ENCODE measurements around the gene TNNC1.
A peak's percentile ranks its signal among the peaks of the same experiment; 100 is the strongest.

TNNC1 gene

DNA sequence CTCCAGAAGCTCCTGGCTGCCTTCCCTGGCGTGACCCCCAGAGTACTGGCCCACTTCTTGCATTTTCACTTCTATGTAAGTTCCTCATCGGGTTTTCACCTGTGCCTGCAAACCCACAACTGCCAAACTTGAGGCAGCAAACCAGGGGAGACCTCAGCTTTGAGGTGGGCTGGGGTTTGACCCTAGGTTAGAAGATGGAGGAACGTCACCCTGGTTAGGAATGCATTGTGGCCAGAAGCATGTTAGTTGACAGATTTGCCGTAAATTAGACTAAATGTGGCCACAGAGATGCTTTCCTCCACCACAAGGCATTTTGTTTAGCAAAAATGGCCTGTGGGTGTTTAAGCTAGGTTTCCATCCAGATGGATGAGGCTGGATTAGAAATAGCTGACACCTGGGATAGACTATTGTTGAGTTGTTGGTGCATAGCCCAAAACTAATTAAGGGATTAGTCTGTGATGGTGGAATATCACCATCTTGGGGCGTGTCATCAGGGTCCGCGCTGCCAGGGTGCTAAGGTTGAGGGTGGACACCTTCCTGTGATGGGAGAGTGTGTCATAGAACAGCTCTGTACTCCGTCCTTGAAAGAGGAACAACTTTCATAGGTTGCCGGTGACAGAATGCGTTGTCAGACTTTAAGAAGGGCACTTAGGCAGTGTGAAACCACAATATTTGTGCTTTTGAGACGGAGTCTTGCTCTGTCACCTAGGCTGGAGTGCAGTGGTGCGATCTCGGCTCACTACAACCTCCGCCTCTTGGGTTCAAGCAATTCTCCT is 5.1 kb upstream of the TNNC1 start:
- DNase-seq (ENCODE audit: low read depth in 2 of 2) = no peak

DNA sequence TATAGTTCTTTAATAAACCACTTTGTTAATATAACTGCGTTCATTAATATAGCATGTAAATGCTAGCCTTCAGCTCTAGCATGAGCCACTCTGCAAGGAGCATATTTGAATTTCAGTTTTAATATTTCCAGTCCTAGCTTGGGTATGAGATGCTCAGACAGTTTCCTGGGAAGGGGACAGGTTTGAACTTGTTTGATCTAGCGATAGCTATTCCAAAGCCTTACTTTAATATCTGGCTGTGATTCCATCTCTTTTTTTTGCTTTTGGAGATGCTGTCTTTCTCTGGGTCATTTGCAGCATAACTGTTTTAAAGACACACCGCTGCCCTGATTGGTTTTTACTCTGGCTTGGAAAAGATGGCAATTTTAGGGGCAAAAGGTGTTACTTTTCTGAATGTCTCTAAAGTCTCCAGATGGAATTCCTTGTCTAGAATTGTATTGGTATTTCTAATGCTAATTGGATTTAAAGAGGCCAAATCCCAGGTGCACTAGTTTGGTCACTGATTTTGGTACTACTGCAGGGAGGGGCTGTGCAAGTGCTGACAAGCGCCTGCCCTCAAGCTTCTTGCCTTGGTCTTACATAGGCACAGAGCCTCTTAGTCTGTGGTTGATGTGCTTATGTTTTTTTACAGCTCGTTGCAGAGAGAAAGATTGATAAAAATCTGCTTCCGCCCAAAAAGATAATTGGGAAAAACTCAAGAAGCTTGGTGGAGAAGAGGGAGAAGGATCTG is 4.4 kb upstream of the TNNC1 start:
- no peak for DNase-seq (ENCODE audit: low read depth in 2 of 2)

DNA sequence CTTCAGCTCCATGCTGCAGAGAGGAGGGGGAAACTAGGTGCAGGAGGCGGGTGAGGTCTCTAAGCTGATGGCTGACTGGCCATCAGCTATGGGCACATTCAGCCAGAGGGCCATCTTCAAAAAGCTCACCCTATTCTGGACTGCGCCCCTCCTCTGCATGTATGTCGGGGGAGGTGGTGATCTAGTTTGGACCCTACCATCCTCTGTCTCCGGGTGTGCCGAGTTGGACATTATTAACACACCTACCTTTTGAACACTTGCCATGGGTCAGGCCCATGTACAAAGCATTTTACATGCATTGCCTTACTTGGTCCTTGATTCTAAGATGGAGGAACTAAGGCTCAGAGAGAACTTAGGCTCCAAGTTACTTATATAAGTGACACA is 3.0 kb upstream of the TNNC1 start:
- DNase-seq (ENCODE audit: low read depth in 2 of 2) = no peak

DNA sequence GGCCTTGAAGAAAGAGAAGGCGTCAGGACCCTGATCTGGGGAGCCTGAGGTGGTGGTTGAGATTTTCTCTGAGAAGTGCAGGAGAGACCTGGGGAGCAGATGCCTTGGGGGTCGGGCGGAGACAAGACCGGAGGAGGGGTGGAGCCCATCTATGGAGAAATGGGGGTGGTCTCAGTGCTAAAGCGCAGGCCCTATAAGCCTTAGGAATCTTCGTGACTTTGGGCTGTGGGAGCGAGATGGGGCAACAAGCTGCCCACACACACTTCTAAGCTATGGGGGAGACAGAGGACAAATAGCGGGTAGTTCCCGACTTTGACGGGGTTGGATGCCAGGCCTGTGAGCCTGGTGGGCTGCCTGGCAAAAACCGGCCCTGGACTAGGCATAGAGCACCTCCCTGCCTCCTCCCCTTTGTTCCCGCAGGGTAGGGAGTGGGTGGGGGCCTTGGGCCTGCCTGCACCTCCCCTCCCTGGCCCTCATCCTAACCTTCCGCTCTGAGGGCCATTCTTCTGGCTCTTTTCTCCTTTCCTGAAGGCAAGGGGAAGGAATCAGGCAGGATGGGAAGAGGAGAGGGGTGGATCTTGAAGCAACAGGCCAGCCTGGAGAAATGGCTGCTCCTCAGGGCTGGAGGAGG is 2.4 kb upstream of the TNNC1 start:
- DNase-seq (ENCODE audit: low read depth in 2 of 2) = no peak

DNA sequence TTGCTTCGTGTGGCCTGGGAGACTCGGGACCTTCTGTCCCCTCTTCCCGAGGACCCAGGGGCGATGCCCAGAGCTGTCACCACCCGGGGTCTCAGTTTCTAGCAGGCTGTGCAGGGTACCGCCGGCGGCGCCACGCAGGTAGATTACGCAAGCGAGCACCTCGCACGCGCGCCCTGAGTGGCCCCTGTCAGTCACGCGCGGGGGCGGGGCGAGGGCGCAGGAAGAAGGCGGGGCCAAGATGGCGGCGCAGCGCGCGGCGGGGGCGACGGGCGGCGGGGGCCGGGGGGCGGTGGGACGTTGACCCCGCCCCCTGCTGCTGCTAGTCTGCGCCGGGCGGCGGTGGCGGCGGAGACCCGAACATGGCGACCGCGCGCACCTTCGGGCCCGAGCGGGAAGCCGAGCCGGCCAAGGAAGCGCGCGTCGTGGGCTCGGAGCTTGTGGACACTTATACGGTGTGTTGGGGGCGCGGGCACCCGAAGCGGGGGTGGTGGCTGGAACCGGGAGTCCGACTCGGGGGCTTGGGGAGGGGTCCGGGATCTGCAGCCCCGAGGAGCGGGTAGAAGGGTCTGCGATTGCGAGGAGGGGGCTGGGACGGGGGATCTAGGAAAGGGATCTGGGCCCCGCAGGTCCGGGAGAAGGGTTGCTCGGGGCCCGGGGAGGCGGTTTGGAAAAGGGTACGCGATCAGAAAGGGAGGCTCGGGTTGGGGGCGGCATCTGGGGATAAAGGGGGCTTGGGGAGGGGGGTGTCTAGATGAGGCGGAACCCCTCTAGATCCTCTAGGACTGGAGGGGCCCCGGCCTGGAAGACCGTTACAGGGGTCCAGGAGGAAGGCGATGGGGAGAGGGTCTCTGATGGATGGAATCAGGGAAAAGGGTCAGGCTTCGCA is 1.7 kb upstream of the TNNC1 start, which contains the start of gene NISCH:
TSS of gene NISCH (plus strand) at position 322 of the 886 bp plus-strand sequence. CDS start at position 360, 38 bp downstream.
- DNase-seq (ENCODE audit: low read depth in 2 of 2) = peak; percentile 93 to 99

DNA sequence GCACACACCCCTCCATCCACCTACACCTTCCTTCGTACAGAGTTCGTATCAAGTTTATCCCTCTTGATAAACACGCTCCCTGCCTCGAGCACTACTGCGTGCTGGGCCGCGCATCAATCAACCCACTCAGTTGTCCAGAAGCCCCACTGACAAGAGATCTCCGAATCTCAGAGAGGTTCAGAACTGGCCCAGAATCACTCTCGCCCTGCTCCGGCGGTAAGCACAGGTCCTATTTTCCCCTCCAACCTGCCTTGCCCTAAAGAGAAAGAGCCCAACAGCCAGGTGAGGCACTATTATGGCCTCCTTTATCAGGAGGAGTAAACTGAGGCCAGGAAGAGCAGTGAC is 1.1 kb upstream of the TNNC1 start:
- DNase-seq (ENCODE audit: low read depth in 2 of 2) = no peak

DNA sequence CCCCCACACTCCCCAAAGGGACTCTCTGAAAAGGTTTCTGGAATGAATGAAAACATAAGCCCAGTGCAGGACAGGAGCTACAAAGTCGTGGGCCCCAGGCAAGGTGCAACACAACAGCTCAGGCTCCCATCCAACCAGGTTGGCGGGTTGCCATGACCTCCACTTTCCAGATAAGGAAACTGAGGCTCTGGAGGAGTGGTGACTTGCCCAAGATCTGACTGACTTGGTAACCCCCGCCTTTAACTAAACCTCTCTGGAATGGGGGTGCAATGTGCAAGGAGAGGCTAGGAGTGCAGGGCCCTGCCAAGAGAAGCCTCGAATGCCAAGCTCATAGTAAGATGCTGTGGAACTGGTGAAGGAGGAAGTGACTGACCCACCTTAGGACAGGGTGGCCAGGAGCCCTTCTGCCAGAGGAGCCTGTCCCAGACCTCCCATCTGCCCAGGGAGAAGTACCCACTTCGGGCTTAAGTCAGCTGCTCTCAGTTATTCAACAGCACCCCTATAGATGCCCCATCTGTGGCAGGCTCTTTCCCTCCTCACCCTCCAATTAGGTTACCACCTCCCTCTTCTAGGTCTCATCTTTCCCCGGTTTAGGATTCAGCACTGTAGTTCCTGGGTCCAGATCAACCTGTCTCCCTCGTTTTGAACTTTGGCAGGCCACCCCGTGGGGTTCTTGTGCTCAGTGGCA is 553 bp upstream of the TNNC1 start:
- DNase-seq (ENCODE audit: low read depth in 2 of 2) = no peak

DNA sequence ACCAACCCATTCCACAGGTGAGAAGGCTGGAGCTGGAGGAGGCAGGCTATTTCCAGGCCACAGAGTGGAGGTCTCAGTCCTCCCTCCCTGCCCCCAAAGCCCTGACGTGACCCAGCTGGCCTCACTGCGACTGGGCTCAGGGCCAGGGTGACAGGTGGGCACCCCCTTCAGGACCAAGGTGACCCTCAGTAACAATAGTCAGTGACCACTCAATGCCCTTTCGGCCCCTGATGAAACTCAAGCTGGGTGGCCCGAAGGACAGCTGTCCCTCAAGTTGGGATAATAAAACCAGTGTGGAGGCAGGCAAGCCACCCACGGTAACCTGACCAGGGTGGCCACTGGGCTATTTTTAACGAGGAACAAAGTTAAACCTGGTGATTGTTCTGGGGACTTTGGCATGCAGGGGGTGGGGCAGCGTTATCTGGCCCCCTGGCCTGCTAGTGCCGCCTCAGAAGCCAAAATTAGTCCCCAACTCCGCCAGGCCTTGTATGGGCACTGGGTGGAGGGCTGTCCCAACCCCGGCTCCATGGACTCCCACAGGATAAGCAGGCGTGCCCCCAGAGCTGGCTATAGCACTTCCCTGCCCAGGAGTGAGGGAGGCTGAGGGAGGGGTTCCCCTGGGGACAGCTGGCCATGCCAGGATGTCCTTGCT is 1.1 kb downstream of the TNNC1 start:
- no peak for DNase-seq (ENCODE audit: low read depth in 2 of 2)

DNA sequence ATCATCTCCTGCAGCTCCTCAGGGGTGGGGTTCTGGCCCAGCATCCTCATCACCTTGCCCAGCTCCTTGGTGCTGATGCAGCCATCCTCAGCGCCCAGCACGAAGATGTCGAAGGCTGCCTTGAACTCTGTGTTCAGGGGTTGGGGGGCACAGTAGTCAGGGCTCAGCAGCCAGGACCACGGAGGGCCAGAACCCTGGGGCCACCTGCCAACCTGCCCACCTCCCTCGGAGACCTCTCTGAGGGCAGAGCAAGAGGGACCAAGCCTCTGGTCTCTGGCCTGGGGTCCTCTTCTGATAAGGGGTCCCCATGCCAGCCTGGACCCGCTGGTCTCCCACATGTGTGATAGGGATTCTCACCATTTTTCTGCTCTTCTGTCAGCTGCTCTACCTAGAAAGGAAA is 1.7 kb downstream of the TNNC1 start:
- no peak for DNase-seq (ENCODE audit: low read depth in 2 of 2)

DNA sequence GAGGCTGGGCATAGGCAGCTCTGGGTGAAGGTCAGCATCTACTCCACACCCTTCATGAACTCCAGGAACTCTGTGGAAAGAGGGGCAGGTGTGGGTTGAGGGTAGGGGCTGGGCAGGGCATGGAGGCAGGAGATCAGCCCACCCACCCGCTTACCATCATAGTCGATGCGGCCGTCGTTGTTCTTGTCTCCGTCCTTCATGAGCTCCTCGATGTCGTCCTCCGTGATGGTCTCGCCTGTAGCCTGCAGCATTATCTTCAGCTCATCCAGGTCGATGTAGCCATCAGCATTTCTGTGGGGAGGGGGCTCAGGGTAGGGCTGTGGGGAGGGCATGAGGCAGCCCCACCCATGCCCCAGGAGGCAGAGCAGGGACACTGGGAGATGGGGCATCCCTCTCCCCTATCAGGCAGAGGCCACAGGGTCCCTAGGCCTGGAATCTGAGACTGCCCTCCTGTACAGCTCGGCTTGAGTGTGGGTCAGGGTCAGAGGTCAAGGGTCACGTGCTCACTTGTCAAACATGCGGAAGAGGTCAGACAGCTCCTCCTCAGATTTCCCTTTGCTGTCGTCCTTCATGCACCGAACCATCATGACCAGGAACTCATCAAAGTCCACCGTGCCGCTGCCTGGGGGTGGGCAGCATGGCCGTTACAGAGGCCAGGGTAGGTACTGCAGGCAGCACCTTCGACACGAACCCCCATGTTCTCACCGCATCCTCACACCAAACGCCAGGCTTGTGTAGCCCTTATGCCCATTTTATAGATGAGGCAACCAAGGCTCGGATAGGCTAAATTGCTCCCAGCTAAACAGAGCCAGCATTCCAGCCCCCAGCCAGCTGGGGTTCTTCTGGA is 2.4 kb downstream of the TNNC1 start:
- DNase-seq (ENCODE audit: low read depth in 2 of 2) = no peak

DNA sequence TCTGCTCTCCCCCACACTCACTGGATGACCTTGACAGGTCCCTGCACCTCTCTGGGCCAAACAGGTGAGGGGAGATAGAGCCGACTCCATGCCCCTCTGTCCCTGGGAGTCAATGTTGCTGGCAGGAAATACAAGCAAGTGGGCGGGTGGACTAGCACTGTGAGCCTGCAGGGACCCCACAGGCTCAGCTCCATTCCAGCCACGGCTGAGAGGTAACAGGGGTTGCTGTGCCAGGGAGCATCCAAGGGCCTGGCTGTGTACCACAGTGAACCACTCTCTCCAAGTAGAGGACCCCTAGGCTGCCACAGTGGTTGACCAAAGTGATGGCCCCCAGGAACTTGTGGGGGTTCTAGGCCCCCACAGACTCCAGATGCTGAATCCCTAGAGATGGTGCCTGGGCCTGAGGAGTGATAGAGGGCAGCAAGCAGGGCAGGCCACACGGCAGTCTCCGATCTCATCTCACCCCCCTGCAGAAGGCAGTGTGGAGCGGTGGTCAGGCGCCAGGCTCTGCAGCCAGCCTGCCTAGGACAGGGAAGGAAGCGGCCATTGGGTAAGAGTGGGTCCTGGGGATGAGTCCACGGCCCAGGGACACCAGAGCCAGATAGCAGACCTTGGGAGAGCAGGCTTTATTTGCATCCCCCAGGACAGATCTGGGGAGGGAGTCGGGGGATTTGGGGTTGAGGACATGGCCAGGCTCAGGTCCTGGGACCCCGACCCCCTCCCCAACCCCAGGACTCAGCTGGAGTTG is 3.2 kb downstream of the TNNC1 start:
- DNase-seq (ENCODE audit: low read depth in 2 of 2) = no peak

DNA sequence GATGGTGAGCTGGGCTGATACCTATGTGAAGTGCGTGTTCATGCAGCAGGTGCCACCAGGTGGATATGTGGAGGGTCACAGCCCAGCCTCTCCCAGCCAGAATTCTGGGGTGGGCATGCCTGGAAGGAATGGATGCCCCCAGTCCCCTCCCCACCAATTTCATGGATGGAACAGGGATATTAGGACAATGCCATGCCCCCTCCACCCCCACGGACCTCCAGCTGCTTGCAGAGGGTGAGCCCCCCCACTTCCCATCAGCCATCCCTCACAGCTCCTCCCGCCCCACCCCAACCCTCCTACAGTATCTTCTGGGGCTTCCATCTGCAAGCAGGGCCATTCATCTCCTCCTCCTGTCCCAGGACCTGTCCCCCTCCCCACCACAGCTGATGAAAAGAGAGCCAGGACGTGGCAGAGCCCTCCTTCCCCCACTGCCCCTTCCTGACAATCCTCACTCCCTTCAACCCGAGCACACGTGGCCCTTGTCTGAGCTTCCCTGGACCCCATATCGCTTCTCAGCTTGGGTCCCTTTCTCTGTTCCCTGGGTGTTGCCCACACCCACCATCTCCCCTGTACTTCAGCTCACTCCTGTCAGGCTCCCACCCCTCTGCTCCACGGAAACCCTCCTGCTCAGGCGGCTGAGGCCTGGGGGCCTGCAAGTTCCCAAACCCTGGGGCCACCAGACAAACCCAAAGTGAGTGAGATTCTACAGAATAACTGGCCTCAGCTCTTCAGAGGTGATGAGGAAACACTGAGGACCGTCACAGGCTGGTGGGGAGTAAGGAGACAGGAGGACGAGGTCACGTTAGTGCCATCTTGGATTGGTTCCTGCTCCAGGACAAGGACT is 6.1 kb downstream of the TNNC1 start:
- no peak for DNase-seq (ENCODE audit: low read depth in 2 of 2)

DNA sequence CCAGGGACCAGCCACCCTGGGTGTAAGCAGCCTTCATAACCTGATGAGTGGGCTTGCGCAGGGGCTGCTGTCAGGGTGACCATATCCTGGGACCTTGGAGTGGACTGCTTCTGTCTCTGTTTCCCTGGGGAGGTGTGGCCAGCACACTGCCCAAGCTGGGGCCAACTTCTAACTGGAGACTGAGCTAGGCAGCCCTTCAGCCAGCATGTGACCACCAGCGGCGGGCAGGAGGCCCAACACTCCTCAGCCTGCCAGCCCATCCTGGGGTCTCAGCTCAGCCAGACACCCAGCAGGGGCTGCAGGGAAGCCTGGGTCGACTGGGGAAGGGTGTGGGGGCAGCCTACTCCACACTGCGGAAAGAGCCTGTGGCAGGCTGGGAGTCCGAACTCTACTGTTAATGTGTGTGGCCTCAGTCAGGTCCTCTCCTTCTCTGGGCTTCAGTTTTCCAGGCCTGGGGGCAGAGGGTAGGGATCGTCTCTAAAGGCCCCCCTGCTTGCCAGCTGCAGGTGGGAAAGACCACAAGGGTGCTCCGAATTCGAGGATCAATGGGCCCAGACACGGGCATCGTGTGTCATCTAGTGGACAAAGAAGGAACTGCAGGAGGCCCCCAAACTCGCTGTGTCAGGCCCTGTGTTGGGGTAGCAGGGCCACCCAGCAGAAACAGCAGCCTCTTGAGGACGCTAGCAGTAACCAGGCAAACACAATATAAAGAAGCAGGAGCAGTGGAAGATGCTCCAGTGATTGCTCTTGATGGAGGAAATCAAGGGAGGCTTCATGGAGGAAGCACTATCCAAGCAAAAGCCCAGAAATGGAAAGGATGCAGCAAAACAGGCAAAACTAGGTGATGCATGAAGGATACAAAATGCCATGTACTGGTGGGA is 7.0 kb downstream of the TNNC1 start:
- peak; percentile 61 to 72 for DNase-seq (ENCODE audit: low read depth in 2 of 2)

DNA sequence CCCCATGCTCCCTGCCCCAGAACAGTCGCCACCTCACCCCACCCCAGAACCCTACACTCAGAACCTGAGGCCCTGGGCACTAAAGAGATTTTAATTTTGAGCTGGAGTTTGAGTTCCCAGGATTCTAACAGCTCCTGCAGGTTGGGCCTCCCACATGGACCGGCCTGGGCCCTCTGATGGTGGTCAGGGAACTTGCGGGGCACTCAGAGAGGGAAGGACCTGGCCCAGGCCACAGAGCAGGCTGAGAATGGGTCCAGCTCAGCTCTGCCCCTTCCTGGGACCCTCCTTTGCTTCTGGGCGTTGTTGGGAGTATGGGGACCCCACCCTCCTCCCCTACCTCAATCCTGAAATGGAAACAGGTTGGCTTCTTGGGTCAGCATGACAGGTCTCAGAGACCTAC is 7.8 kb downstream of the TNNC1 start:
- DNase-seq (ENCODE audit: low read depth in 2 of 2) = no peak

DNA sequence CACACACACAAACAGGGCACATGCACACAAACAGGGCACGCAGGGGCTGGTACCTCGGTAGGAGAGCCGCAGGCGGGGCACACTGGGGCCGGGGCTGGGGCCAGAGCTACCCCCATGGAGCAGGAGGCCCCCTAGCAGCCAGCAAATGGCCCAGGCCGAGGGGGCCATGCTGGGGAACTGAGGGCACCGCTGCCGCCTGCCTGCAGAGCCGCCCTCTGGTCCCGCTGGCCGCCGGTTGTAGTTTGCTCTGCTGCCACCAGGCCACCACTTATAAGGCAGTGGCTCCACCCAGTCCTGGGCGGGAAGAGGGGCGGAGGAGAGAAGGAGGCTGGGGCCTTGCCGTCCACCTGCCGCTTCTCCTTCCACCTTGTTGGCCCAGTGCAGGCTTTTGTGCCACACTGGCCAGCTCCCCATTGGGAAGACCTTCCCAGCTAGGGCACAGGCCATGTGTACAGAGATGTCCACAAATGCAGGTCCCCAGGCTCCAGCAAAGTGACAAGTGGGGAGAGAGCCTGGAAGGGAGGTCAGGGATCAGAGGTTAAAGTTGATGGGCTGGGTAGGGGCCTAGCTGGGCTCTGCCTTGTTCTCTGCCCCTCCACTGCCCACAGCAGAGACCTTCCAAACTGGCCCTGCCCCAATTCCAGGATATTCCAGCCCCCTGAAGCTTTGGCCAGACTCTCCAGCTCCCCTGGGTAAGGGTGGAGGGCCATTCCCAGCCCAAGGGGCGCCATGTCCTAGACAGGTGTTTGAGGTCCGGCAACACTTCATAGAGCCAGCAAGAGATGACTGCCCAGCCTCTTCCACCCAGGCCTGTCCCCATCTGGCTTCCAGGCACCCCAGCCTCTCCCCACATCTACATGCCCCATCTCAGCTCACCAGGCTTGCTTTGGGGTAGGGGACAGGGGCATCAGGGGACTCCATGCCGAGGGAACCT is 8.7 kb downstream of the TNNC1 start, which contains the start of gene SEMA3G:
TSS of gene SEMA3G (minus strand) at position 244 of the 934 bp plus-strand sequence. CDS start at position 168, 76 bp downstream.
- peak; percentile 73 to 80 for DNase-seq (ENCODE audit: low read depth in 2 of 2)
